Ishikawa (cell line): ENCODE measurements around the gene LINC01488.

ENCODE experiments used
- CREB1 ChIP-seq: IDR thresholded peaks from 2 replicates; pipeline ENCODE4 v1.6.1; 2012; ENCODE audit warnings: low read depth
- MAX ChIP-seq: IDR thresholded peaks from 2 replicates; pipeline ENCODE4 v1.6.1; 2012
- RAD21 ChIP-seq: IDR thresholded peaks from 2 replicates; pipeline ENCODE4 v1.6.1; 2012; ENCODE audit warnings: low read depth
- YY1 ChIP-seq: IDR thresholded peaks from 2 replicates; pipeline ENCODE4 v1.6.1; 2012; ENCODE audit warnings: low read depth

GRCh38 chr11:69474736-69475135 lies 6.7 kb upstream of the LINC01488 start:
- TF ChIP-seq RAD21 = no peak
- TF ChIP-seq MAX = no peak
- no peak for TF ChIP-seq YY1
- TF ChIP-seq CREB1 = no peak
